ENCODE results near the gene NUP214. TPM values are rescaled to one million over a fixed set of nuclear protein-coding genes. Genes with fewer than 3 reads are reported as not detected.
"Not testable (repeated sequence)": the region's sequence is repeated elsewhere in the genome, so short reads cannot be mapped to it uniquely, and the experiment has no call there.

Gene NUP214
- total RNA-seq, 1 donor from 2014 or later, result 15.3 TPM

DNA sequence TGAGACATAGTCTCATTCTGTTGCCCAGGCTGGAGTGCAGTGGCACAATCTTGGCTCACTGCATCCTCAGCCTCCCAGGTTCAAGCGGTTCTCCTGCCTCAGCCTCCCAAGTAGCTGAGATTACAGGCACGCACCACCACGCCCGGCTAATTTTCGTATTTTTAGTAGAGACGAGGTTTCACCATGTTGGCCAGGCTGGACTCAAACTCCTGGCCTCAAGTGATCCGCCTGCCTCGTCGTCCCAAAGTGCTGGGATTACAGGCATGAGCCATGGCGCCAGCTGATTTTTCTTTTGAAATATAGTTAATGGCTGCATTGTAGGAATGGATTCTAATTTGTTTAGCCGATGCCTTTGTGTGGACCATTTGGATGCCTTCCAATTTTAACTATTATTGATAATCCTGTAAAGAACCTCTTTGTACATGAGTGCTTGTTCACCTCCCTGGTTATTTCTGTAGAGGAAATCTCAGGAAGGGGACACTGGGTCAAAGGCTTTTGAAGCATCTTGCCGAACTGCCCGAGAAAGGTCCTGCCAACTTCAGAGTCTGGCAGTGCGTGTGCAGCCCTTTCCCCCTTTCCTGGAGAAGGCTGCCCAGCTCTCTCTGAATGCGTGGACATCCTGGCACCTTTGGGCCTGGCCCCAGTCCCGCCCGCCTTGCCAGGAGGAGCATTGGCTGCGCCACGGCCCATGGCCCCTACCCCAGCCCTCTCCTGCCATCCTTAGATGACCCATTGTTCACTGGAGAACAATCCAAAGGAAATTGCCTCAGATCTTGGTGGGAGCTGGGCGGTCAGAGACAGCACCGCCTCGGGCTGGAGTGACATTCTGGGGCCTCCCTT is 8.9 kb upstream of the NUP214 start:
- peak; percentile 94 for DNase-seq

DNA sequence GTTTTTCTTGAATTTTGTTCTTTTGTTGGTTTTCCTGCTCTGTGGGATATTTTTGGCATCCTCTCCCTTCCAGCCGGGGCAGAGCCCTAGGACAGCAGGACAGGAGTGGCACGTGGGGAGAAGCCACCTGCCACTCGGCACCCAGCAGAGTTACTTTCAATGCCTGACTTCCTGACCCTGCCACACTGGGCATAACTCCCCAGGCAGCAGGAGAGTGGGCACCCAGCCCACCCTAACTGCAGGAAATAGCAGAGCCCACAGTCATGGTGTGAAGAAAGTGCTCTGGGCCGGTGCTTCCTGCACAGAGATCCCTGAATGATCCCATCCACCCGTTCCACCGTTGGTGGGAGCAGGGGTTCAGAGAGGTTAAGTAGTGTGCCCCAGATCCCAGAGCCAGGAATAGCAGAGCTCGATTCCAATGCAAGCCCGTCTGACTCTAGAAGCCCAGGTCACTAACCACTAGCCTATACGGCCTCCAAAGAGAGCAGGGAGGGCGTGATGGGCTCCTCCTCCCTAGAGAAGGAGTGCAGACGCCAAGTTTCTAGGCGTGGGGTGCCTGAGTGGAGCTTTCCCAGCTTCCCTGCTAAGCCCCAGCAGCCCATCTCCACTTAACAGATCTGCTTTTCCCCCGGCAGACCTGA is 8.1 kb upstream of the NUP214 start:
- peak; percentile 91 for DNase-seq

DNA sequence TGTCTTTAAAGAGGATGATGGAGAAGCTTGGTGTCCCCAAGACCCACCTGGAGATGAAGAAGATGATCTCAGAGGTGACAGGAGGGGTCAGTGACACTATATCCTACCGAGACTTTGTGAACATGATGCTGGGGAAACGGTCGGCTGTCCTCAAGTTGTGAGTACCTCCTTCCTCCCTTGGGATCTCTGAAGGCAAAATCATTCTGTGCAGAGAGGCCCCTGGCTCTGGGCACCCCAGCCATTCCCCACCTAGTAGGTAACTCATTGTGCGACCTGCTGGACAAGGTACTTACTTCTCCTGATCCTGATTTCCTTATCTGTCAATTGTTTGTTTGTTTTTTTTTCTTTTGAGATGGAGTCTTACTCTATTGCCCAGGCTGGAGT is 7.6 kb upstream of the NUP214 start:
- no peak for DNase-seq

DNA sequence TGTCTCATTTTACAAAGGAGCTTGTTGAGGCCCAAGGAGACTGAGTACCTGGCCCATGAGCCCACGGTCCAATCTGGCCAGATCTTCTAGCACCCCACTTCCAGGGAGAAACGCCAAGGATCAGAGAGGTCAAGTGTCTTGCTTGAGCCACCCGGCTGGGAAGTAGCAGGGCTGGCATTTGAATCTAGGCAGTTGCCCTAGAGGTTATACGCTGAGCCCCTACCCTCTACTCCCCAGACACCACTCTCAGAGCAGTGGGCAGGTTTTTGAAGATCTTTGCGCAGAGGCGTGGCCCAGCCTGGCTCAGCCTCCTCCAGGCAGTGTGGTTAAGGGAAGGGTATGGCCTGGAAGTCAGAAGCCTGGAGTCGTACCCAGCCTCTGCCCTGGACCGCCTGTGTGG is 5.8 kb upstream of the NUP214 start:
- no peak for DNase-seq

DNA sequence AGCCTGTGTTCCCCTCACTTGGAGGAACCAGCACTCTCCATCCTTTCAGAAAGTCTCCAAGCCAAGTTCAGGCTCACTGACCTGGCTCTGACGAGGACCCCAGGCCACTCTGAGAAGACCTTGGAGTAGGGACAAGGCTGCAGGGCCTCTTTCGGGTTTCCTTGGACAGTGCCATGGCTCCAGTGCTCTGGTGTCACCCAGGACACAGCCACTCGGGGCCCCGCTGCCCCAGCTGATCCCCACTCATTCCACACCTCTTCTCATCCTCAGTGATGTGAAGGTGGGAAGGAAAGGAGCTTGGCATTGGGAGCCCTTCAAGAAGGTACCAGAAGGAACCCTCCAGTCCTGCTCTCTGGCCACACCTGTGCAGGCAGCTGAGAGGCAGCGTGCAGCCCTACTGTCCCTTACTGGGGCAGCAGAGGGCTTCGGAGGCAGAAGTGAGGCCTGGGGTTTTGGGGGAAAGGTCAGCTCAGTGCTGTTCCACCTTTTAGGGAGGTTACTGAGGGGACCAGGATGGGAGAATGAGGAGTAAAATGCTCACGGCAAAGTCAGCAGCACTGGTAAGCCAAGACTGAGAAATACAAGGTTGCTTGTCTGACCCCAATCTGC is 4.7 kb upstream of the NUP214 start:
- DNase-seq, result no peak

DNA sequence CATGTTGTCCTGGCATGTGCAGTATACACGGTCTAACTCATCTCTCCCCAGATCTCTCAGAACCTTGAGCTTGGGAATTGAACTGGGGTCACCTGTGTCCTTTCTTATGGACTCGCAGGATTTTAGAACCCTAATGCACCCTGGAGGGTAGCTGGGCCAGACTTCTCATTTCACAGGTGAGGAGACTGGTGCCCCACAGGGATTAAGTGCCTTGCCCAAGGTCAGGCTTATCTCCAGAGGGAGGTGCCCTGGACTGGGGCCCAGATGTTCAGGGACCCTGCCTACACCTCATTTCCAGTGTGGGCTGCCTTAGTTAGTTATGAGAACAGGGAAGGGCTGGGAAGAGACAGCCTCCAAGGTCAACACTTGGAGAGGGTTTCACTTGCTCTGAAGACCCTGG is 4.0 kb upstream of the NUP214 start:
- no peak for DNase-seq

DNA sequence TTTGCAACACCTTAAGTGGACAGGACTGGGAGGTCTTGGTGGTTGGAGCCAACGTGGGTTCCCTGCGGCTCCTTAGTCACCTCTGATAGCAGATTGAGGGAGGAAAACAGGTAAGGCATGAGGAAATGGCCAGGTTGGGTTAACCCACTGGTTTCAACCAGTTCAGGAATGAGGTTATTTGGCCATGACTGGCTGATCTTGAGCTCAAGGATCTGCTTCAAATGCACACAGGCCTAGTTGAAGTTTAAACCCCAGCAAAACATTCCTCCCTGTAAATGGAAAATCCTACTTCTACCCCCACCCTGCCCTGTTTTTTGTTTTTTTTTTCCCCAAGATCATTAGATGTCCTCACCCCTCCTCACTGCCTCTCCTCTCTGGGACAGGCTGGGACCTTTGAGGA is 3.2 kb upstream of the NUP214 start:
- DNase-seq, result no peak

DNA sequence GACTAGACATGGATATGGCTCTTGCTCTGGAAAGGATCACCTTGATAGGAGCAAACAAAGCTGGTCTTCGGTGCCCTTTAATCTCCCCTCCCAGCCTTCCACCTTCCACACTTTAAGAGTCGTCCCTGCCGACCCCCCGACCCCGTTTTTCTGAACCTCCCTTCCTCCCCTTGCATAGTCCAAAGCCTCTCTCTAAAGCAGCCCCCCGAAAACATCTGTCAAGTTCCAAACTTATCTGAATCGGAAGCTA is 423 bp upstream of the NUP214 start:
- no peak for DNase-seq

DNA sequence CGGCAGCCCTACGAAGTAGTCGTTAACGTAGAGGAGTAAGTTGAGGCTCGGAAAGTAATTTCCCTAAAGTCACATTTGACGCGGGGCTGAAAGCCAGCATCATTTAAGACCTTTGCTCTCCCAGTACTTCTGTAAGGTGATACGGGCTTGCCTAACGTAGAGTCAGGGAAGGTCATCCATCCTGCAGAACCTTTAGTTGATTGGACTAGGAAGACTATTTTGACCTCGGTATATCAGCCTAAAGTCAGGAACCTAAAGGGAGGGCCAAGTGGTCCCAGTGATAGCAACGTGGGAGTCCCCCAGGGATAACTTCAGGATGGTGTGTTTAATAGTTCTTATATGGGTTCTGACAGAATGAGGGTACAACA is 657 bp downstream of the NUP214 start:
- no peak for DNase-seq

DNA sequence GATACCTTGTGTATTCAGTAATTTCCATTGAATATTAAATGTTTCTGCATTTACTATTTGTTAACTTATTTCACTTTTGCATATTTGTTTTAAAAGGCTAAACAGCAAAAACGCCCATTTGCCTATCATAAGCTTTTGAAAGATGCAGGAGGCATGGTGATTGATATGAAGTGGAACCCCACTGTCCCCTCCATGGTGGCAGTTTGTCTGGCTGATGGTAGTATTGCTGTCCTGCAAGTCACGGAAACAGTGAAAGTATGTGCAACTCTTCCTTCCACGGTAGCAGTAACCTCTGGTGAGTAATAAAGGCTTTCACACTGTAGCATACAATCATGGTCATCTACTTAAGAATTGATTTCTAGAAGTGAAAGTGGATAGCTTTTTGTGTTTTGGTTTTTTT is 3.8 kb downstream of the NUP214 start:
- DNase-seq, result no peak

DNA sequence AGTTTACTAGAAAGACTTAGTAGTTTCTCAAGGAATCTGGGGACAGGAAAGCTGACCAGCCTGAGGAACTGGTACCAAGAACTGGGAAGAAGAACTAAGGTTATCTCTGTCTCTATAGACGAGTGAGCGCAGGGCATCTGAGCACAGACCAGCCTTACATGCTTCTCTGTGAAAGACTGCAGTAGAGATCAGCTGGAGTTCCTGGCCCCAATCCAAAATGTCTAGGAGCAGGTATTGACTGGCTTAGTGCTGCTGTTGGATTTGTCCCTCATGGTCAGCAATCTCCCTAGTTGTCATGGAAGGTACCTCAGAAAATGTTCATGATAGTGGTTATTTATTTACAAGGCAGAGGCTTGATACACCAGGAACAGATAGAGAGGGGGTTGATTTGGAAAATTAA is 13.3 kb downstream of the NUP214 start:
- no peak for DNase-seq

DNA sequence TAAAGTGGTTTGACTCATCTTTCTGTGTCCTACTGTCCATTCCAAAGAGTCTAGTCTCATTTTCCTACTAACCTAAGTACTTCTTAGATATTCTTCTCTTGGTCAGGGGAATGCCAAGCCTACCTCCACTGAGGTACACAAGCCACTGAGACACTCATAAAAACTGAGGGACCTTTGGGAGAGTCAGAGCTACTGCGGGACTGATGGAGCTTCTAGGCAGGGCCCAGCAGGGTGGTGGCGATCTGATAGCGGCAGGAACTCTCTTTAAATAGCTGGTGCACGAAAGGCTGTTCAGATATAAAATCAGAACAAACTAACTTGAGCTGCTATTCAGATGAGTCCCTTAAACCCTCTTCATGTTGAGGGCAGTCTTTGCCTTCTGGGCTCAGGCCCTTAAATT is 14.7 kb downstream of the NUP214 start:
- no peak for DNase-seq

DNA sequence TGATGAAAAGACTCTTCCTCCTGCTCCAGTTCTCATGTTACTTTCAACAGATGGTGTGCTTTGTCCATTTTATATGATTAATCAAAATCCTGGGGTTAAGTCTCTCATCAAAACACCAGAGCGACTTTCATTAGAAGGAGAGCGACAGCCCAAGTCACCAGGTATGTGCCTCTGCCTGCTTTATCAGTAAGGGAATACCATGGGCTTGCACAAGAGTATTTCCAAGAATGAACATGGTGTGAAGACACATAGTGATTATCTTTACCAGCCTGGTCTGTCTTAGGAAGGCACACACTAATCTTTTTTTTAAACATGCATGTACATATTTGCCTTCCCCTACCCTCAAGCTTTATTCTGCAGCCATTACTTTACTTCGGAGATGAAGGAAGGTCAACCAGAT is 15.2 kb downstream of the NUP214 start:
- no peak for DNase-seq

DNA sequence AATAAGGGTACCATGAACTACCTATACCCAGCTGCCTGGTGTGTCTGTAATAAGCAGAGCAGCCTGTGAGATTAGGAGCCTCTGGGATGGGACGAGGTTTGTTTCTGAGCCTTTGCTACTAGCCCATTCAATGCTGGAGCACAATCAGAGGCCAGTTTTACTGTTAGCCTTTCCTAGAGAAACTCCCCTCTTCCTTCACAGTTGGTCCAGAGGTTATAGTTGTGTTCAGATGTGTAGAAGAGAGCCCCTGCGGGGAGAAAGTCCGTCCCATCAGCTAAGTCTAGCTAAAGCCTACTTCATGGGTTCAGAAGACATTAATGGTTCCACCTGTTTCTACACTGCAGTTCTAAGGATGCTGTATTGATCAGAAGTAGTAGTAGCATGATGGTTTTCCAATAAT is 16.8 kb downstream of the NUP214 start:
- DNase-seq, result no peak

DNA sequence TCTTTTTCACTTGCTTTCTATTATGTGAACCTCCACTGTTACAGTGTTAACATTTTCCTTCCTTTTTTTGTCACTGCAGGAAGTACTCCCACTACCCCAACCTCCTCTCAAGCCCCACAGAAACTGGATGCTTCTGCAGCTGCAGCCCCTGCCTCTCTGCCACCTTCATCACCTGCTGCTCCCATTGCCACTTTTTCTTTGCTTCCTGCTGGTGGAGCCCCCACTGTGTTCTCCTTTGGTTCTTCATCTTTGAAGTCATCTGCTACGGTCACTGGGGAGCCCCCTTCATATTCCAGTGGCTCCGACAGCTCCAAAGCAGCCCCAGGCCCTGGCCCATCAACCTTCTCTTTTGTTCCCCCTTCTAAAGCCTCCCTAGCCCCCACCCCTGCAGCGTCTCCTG is 18.8 kb downstream of the NUP214 start:
- no peak for DNase-seq

DNA sequence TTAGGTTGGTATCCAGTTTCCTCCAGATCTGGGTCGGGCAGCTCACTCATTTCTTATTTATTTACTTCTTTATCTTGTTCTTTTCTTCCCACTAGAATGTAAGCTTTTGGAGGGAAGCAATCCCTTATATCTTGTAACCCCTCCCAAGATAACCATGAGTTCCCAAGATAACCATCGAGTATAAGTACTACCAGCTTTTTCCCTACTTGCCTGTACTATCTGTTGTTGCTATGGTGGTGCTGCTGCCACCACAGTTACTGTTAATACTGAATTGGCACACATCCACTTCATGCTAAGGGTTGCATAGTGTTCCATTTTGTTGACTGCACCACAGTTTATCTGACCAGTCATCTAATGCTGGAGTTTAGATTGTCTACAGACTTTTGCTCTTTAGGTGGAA is 19.9 kb downstream of the NUP214 start:
- DNase-seq, result no peak

DNA sequence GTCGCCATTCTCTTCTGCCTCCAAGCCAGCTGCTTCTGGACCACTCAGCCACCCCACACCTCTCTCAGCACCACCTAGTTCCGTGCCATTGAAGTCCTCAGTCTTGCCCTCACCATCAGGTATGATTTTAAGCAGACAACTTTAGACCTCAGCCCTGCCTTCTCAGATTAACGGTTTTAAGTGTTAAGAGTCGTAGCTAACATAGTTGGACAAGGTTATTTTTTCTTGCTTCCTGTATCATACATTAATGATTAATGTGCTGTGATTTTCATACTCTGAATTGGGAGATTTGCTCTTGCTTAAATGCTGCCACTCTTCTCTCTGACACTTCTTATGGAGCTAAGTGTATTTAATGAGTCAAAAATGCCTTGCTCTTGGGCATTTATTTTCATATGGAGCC is 20.8 kb downstream of the NUP214 start:
- DNase-seq, result no peak

DNA sequence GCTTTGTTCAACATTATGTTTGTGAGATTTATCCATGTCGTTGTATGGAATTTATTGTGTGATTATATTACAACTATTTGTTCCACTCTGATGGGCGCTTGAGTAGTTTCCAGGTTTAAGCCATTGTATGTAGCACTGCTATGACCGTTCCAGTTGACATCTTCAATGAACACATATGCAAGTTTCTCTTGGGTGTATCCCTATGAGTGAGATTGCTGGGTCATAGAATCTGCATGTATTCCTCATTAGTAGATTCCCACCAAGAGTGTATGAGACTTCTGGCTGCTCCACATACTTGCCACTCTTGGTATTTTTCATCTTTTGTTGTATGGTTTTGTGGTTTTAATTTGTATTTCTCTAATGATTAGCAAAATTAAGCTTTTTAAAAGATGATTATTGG is 22.9 kb downstream of the NUP214 start:
- no peak for DNase-seq

DNA sequence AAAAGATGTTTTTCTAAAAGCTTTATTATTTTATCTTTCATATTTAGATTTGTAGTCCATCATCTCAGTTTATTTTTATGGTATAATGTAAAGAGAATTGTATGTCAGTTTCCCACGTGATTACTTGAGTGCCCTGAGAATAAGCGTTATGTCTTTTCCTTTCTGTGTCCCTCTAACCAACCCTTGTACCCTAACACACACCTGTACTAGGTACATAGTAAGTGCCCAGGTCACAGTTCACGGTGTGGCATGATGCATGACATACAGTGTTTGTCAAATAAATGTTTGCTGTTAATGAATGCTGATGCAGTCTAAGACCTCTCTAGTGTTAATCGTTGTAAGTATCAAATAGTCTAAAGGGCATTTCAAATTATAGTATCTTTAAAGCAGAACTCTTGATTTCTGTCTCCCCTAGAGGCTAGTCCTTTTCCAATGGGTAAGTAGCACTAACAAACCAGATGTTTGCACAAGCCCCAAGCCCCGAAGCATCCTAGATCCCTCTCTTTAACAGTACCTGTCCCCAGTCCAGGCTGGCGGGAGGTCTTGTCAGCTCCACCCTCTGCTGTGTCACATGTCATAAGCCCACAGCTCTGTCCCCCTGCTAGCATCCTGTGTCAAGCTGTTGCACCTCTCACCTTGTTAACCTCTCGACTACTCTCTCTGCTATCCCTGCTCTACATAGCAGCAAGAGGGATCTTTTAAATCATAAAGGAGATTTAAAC is 23.7 kb downstream of the NUP214 start:
- no peak for DNase-seq

DNA sequence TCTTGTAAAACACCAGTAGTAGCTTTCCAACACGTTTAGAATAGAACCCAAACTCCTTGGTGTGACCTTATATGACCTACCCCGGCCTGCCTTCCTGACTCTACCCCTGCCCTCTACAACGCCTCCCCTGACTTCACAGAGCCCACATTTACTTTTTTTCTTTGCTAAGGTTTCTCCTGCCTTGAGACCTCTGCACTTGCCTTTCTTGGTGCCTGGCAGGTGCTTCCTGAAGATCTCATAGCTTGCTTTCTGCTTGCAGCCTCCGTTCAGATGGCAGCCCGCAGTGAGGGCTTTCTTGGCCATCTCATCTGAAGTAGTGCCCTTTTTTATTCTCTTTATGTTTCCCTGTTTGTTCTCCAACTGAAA is 24.3 kb downstream of the NUP214 start:
- peak; percentile 34 for DNase-seq

DNA sequence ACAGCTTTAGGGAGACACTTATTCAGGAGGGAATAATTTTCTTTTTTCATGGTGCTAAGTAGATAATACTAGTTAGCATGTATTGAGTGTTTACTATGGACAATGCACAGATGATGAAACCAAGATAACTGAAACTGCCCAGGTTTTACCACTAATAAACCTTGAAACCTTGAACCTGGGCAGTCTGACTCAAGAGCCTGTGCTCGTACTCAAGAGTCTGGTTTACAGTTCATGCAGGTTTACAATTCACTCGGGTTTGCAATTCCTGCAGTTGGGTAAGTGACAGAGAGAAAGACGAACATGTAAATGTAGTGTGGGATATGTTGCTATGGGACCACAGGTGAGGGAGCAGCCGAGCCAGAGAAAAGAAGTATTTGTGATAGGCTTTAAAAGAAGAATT is 28.2 kb downstream of the NUP214 start:
- no peak for DNase-seq

DNA sequence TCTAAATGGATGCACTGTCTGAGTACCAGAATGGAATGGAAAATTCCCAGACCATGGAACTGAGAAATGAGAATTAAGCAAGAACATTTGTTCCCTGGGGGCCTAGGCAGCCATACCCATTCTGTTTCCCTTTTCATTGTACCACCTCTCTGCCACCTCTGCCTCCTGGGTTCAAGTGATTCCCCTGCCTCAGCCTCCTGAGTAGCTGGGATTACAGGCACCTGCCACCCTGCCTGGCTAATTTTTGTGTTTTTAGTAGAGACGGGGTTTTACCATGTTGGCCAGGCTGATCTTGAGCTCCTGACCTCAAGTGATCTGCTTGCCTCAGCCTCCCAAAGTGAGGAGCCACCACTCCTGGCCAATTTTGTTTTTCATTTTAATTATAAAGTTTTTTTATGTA is 33.3 kb downstream of the NUP214 start:
- not testable (repeated sequence) for DNase-seq

DNA sequence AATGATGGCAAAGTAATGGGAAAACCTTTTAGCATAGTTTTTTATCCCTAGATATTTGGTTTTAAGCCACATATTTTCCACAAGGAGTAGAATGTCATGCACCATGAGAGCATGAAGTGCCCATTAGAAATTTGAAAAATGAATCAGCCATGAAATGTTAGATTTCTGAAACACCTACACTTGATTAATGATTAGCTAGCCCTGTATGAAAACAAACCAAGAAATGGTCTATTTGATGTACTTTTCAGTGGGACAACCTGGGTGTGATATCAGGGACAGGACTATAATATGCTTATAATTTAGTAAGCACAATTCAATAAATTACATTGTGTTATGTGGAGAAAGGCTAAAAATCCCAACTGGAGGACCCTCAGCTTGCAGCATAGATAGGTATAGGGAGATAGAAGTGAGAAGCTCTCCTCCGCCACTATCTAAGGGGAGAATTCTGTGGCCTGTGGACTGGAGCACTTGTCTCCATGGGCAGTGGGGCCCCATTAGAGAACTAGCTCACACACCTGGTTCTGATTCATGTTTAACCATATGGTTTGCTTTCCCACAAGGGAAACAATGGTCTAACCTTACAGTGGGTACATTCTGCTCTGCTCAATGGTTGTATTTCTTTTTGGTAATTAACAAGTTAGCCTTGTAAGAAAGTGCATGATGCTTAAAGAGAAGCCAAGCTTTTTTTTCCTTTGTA is 35.2 kb downstream of the NUP214 start:
- no peak for DNase-seq

Measured in dermis blood vessel endothelial cell (primary cell).